GM23248 (cell line): ENCODE data around the gene MB21D2.

Experiments
- EZH2 ChIP-seq: fragments of 200-600 bp; sonication (generic); IDR thresholded peaks from 2 replicates; pipeline ENCODE4 v1.6.1; 2018; ENCODE audit warnings: antibody characterized with exemption, mild to moderate bottlenecking; ENCODE audit not compliant: insufficient read depth, poor library complexity, severe bottlenecking
- EZH2phosphoT487 ChIP-seq: fragments of 200-600 bp; sonication (generic); IDR thresholded peaks from 2 replicates; pipeline ENCODE4 v1.6.1; 2018; ENCODE audit warnings: antibody characterized with exemption, moderate library complexity, mild to moderate bottlenecking, low read depth; ENCODE audit not compliant: insufficient read depth

- no peak for TF ChIP-seq EZH2phosphoT487
- TF ChIP-seq EZH2: no peak
Observed at GRCh38 chr3:192887701-192888100, 30.0 kb downstream of the MB21D2 start.
